ENCODE results near the gene SEMA4B. TPM values are rescaled to one million over a fixed set of nuclear protein-coding genes. Genes with fewer than 3 reads are reported as not detected.

SEMA4B gene
- total RNA-seq, 4 donors from 2014 or later, result 43.1 to 104 (median 59.0) TPM

GRCh38 chr15:90228960-90229359 is 27.8 kb downstream of the SEMA4B start:
- DNase-seq (ENCODE audit: low spot score in 2 of 2), result no peak

GRCh38 chr15:90230071-90230494 is 29.0 kb downstream of the SEMA4B start:
- Histone ChIP-seq H3K27me3 (no peaks in the 10 kb centered on the region), H3K27ac (peak overlapping the region in 3 of 4 donors; percentile 49 to 96 (median 75)), H3K9me3 (no peaks in the 10 kb centered on the region), H3K36me3 (peaks cover 2 to 65% (median 16%) of the 10 kb centered on the region in 3 donors), H3K4me1 (peaks cover 0 to 41% (median 27%) of the 10 kb centered on the region in 4 donors), H3K4me3 (no peak overlapping the region)
- TF ChIP-seq EP300 (IDR thresholded peaks at IDR 0.05), result no peak
- no peak for TF ChIP-seq POLR2A (IDR thresholded peaks at IDR 0.05)
- TF ChIP-seq CTCF (IDR thresholded peaks at IDR 0.05), result no peak
- DNase-seq (ENCODE audit: low spot score in 2 of 2), result no peak
- WGBS, 2 donors, result 53 to 55% methylated on average over 12 of the region's 12 CpGs

More at GRCh38 chr15:90228960-90229359, 27.8 kb downstream of the SEMA4B start:
- H3K27me3 ChIP-seq, result no peaks in the 10 kb centered on the region
- no peak for TF ChIP-seq CTCF (IDR thresholded peaks at IDR 0.05)
- TF ChIP-seq POLR2A (IDR thresholded peaks at IDR 0.05), result no peak
- no peak for TF ChIP-seq EP300 (IDR thresholded peaks at IDR 0.05)
- no peaks in the 10 kb centered on the region for H3K9me3 ChIP-seq
- peaks cover 0 to 33% (median 23%) of the 10 kb centered on the region in 4 donors for H3K4me1 ChIP-seq
- no peak overlapping the region for H3K27ac ChIP-seq
- H3K4me3 ChIP-seq, result no peak overlapping the region
- peaks cover 2 to 76% (median 25%) of the 10 kb centered on the region in 3 donors for H3K36me3 ChIP-seq
- WGBS, 2 donors, result 82 to 91% methylated on average over 15 of the region's 15 CpGs

- no peak overlapping the region for H3K4me3 ChIP-seq
- no peak for TF ChIP-seq EP300 (IDR thresholded peaks at IDR 0.05)
- TF ChIP-seq POLR2A (IDR thresholded peaks at IDR 0.05), result no peak
- no peak for TF ChIP-seq CTCF (IDR thresholded peaks at IDR 0.05)
- H3K4me1 ChIP-seq, result peaks cover 0 to 41% (median 27%) of the 10 kb centered on the region in 4 donors
- peaks cover 0 to 61% (median 11%) of the 10 kb centered on the region in 3 donors for H3K36me3 ChIP-seq
- H3K9me3 ChIP-seq, result no peaks in the 10 kb centered on the region
- peak overlapping the region in 3 of 4 donors; percentile 54 to 96 (median 75) for H3K27ac ChIP-seq
- 72 to 73% methylated on average over 8 of the region's 8 CpGs for WGBS, 2 donors
- DNase-seq (ENCODE audit: low spot score in 2 of 2), result no peak
- no peaks in the 10 kb centered on the region for H3K27me3 ChIP-seq
These were observed 29.5 kb downstream of the SEMA4B start for GRCh38 chr15:90230610-90231009.

- Histone ChIP-seq H3K4me3 (no peak overlapping the region), H3K27ac (peak overlapping the region in 3 of 4 donors; percentile 54 to 96 (median 75)), H3K27me3 (no peaks in the 10 kb centered on the region), H3K36me3 (peaks cover 0 to 61% (median 5%) of the 10 kb centered on the region in 3 donors), H3K4me1 (peaks cover 0 to 41% (median 27%) of the 10 kb centered on the region in 4 donors), H3K9me3 (no peaks in the 10 kb centered on the region)
- DNase-seq (ENCODE audit: low spot score in 2 of 2), result no peak
- 67 to 70% methylated on average over 27 of the region's 27 CpGs for WGBS, 2 donors
- TF ChIP-seq CTCF (IDR thresholded peaks at IDR 0.05), result no peak
- TF ChIP-seq EP300 (IDR thresholded peaks at IDR 0.05), result no peak
- TF ChIP-seq POLR2A (IDR thresholded peaks at IDR 0.05), result no peak
These were observed 30.2 kb downstream of the SEMA4B start for GRCh38 chr15:90231028-90232017.

GRCh38 chr15:90232196-90232595 is 31.1 kb downstream of the SEMA4B start:
- H3K4me1 ChIP-seq, result peaks cover 0 to 41% (median 27%) of the 10 kb centered on the region in 4 donors
- TF ChIP-seq CTCF (IDR thresholded peaks at IDR 0.05) (no peak), EP300 (IDR thresholded peaks at IDR 0.05) (no peak), POLR2A (IDR thresholded peaks at IDR 0.05) (no peak)
- H3K4me3 ChIP-seq, result peak overlapping the region in 2 of 4 donors; percentile 78 to 83
- H3K27me3 ChIP-seq, result no peaks in the 10 kb centered on the region
- H3K27ac ChIP-seq, result peak overlapping the region in 2 of 4 donors; percentile 75 to 96
- no peak for DNase-seq (ENCODE audit: low spot score in 2 of 2)
- H3K9me3 ChIP-seq, result no peaks in the 10 kb centered on the region
- peaks cover 0 to 61% (median 3%) of the 10 kb centered on the region in 3 donors for H3K36me3 ChIP-seq
- WGBS, 2 donors, result 82 to 88% methylated on average over 13 of the region's 13 CpGs
